Activated CD8-positive, alpha-beta memory T cell treated with anti-CD3 and anti-CD28 coated beads, Interleukin-2, amount 50 U/mL, for 48 hours (primary cell): ENCODE data around the gene PTPRD.

Source experiments
- DNase-seq: peaks from one replicate; pipeline ENCODE4 v3.0.0-alpha.2; 2020

The PTPRD gene

GRCh38 chr9:8265281-8265680, 2347.5 kb downstream of the PTPRD start:
- no peak for DNase-seq
